HG03342 (cell line): ENCODE measurements around the gene RAD51B.
"Not testable (repeated sequence)": the region's sequence is repeated elsewhere in the genome, so short reads cannot be mapped to it uniquely, and the experiment has no call there.

Experiments
- ATAC-seq: cut with Tn5 transposase; IDR thresholded peaks from one replicate; pipeline ENCODE4 v1.9.1; 2021; ENCODE audit warnings: mild to moderate bottlenecking, moderate library complexity; ENCODE audit not compliant: unreplicated experiment

Gene RAD51B

GRCh38 chr14:68016255-68016914, 196.8 kb downstream of the RAD51B start:
- ATAC-seq: no peak

GRCh38 chr14:68018598-68018997, 199.0 kb downstream of the RAD51B start:
- ATAC-seq: no peak

GRCh38 chr14:68020493-68020892, 200.9 kb downstream of the RAD51B start:
- no peak for ATAC-seq

GRCh38 chr14:68020999-68021663, 201.6 kb downstream of the RAD51B start:
- ATAC-seq: no peak

GRCh38 chr14:68027276-68027675, 207.7 kb downstream of the RAD51B start:
- ATAC-seq: no peak

- no peak for ATAC-seq
Measured at GRCh38 chr14:68028075-68028474, 208.5 kb downstream of the RAD51B start.

DNA sequence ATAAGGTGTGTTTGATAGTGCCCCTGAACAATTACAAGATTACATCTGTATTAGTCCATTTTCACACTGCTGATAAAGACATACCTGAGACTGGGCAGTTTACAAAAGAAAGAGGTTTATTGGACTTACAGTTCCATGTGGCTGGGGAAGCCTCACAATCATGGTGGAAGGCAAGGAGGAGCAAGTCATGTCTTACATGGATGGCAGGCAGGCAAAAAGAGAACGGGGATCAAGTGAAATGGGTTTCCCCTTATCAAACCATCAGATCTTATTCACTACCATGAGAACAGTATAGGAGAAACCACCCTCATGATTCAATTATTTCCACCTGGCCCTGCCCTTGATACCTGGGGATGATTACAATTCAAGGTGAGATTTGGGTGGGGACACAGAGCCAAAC, 211.4 kb downstream of the RAD51B start:
- not testable (repeated sequence) for ATAC-seq

DNA sequence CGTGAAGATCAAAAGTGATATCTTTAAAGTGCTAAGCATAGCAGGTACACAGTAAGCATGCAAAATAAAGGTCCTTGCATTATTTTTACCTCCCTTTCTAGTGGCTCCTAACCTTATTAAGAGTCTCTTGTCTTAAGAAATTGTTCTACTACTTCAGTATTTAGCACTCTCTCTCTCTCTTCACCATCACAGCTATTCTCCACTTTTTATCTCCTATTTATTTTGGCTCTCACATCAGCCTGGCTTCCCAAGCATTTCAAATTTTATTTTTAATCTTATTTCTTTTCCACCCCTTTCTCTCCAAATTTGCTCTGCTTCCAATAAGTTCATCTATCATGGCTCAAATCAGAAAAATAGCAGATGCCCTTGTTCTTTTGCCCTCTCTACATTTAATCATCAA, 212.6 kb downstream of the RAD51B start:
- ATAC-seq: no peak

DNA sequence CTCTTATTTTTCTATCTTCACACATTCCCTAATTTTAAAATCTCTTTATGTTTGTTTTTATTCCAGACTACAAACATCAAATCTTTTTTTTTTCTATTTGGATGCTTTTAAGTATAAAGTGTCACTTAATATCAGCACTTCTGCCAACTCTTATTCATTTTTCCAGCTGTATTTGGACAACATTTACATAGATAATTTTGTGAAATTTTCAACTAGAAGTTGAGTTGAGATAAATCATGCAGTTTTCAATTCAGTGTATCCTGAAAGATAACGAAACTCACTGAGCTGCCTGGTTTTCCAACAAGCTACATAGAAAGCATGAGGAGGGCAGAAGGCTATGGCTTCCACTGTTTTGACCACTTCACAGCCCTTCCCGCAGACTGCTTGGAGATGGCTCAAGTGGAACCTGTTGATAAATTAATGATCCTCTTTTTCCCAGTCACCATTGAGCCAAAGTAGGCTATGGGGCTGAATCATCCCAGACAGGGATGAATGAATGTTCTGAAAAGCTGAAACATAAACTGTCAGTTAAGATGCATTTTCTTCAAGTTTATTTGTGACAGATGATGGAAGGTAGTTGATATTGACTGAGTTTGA, 213.9 kb downstream of the RAD51B start:
- ATAC-seq: no peak

- no peak for ATAC-seq
Measured at GRCh38 chr14:68034896-68035295, 215.3 kb downstream of the RAD51B start.

DNA sequence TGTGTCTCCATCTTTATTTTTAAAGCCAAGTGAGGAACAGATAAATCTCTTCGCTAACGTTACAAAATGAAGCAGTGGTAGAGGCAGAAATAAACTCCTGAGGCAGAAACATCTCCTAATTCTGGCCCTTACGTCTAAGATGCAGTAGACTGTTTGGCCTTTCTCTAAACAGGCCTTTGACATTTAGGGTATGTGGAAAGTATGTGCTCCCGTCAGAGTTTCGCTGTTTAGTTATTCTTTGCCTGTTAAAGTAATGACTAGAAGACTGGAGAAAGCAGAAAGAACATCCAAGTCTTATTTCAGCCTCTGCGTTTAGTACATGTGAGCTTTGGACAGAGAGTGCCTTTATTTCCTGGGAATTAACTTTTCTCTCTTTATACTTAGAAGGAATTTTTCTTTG, 216.6 kb downstream of the RAD51B start:
- no peak for ATAC-seq

GRCh38 chr14:68039593-68039992, 220.0 kb downstream of the RAD51B start:
- no peak for ATAC-seq

DNA sequence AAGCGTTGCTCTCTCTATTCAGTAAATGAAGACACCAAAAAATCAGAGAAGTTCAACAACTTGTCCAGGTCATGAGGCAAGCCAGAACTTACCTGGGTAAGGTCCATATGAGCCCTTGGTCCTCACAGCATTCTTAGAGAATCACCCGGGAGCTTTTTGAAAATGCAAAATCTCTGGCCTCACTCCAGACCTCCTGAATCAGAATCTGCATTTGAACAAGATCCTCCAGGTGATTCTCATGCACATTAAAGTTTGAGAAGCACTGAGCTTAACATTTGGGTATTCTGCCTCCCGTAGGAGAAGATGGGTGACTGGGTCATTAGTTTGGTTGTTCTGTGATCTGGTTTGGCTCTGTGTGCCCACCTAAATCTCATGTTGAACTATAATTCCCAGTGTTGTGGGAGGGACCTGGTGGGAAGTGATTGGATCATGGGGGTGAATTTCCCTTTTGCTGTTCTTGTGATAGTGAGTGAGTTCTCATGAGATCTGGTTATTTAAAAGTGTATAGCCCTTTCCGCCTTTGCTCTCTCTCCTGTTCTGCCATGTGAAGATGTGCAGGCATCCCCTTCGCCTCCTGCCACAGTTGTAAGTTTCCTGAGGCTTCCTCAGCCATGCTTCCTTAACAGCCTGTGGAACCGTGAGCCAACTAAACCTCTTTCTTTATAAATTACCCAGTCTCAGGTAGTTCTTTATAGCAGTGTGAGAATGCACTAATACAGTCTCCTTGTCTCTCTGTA, 221.2 kb downstream of the RAD51B start:
- ATAC-seq: no peak

GRCh38 chr14:68041876-68042354, 222.3 kb downstream of the RAD51B start:
- no peak for ATAC-seq

- ATAC-seq: no peak
Measured at GRCh38 chr14:68042586-68043210, 223.1 kb downstream of the RAD51B start.

DNA sequence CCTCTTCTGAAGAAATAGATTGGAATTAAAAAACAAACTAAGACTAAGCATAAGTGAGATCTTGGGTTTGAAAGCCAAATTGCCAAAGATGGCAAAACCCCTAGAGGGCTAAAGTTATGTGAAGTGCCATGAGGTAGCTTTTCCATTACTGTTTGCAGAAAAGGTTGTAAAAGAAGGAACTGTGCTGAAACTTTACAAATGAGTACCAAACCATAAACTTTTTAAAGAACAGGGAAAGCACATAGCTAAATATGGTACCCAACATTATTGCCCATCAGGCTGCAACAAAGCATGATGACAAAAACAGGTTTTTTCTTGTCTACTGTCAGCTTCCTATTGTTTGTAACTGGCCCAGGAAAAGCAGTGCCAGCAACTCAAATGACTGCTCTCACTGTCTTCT, 224.2 kb downstream of the RAD51B start:
- ATAC-seq: no peak

- no peak for ATAC-seq
Measured at GRCh38 chr14:68047906-68048305, 228.3 kb downstream of the RAD51B start.

GRCh38 chr14:68048815-68049214, 229.2 kb downstream of the RAD51B start:
- not testable (repeated sequence) for ATAC-seq

DNA sequence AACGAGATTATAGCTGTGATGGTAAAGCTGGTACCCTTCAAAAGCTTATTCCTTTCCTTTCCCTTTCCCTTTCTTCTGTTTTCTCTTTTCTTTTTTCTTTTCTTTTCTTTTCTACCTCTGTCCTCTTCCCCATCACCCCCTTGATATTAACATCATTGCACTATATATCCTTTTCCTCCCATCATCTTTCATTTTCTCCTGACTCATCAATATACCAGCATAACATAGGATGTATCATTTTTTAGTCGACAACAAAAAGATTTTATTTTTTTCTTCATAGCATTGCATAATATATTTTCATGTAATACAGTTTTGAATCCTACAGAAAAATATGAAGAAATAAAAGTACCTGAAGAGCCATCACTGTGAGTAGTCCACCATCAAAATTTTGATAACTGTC, 230.6 kb downstream of the RAD51B start:
- ATAC-seq: no peak

- no peak for ATAC-seq
Measured at GRCh38 chr14:68051146-68051545, 231.6 kb downstream of the RAD51B start.

GRCh38 chr14:68060198-68060597, 240.6 kb downstream of the RAD51B start:
- no peak for ATAC-seq
